ENCODE measurements around the gene NFATC1. TPM values are rescaled to one million over a fixed set of nuclear protein-coding genes. Genes with fewer than 3 reads are reported as not detected.

NFATC1 gene
- total RNA-seq, 1 experiment from 2014 or later, result 3.4 TPM

DNA sequence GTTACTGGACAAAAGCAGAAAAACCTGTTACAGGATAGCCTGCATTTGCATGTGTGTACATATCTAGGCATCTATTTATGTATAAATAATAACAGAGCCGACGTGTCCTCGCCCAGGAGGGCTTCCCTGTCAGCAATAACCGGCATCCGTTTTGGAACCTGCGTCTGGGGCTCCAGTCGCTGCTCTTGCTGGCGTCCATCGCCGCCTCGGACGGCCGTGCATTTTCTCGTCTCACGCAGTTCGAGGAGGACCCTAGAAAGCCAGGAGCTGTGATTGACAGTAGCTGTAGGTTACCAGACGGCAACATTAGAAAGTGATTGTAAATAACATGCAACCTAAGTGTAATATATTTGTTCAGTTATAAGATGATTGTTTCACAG is 132.6 kb downstream of the NFATC1 start:
- Histone ChIP-seq H3K27ac (no peak overlapping the region), H3K4me1 (replicated peaks) (no peaks in the 10 kb centered on the region), H3K9me3 (replicated peaks) (no peaks in the 10 kb centered on the region), H3K27me3 (replicated peaks) (no peaks in the 10 kb centered on the region), H3K36me3 (no peaks in the 10 kb centered on the region), H3K4me3 (no peak overlapping the region)
- DNase-seq (ENCODE audit: low read depth in 1 of 2, low spot score in 2 of 2), result no peak

DNA sequence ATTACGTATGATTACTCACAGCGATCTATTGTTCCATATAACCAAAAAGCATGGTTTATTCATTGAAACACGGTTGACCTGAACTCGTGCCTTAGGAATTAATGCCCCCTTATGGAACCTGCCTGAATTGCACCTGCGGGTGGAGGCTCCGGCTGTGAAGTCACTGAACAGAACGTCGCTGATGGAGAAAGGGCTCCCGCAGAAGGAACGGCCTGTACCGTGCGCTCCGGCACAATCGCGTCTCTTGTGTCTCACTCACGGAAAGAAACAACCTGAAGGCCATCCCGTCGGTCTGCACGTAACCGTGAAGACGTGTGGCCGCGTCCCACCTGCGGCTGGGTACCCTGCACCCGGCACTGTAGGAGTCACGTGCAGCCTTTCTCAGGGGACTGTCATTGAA is 133.1 kb downstream of the NFATC1 start:
- DNase-seq (ENCODE audit: low read depth in 1 of 2, low spot score in 2 of 2), result peak; percentile 58 to 75
- Histone ChIP-seq H3K4me3 (no peak overlapping the region), H3K36me3 (no peaks in the 10 kb centered on the region), H3K27ac (no peak overlapping the region), H3K4me1 (replicated peaks) (no peaks in the 10 kb centered on the region), H3K27me3 (replicated peaks) (no peaks in the 10 kb centered on the region), H3K9me3 (replicated peaks) (no peaks in the 10 kb centered on the region)

DNA sequence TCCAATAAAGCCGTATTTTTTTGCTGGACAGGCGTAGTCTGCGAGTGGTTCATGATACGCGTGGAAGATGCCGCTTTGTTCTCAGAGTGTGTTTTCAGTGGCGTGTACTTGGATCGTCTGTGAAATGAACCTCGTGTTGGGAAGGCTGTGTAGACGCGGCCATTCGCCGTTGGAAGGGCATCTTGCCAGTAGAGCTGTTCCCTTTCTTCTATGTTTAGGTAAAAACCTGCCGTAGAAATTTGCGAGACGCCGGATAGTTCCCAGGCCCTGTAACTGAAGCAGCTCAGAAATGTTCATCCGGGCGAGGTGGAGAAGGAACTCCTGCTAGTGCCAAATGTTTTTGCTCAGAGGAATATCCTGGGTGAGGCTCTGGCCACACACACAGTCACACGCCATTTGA is 133.6 kb downstream of the NFATC1 start:
- H3K4me1 ChIP-seq (replicated peaks), result no peaks in the 10 kb centered on the region
- no peaks in the 10 kb centered on the region for H3K36me3 ChIP-seq
- no peak overlapping the region for H3K4me3 ChIP-seq
- DNase-seq (ENCODE audit: low read depth in 1 of 2, low spot score in 2 of 2), result no peak
- no peak overlapping the region for H3K27ac ChIP-seq
- H3K27me3 ChIP-seq (replicated peaks), result no peaks in the 10 kb centered on the region
- no peaks in the 10 kb centered on the region for H3K9me3 ChIP-seq (replicated peaks)

DNA sequence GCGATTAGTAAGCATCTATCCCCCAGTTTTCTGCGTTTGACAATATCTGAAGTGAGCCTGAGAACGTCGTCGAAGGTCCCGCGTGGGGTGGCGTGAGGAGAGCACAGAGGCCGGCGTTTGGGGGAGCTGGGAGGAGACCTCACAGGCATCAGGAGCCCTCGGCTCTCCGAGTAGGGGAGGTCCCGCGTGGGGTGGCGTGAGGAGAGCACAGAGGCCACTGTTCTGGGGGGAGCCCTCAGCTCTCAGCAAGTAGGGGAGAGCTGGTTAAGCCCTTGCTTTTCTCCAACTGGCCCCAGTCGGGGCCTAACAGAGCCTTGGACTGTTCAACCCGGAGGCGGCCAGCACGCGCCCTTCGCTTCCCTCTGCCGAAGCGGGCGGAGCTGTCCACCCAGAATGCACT is 134.3 kb downstream of the NFATC1 start:
- no peak overlapping the region for H3K27ac ChIP-seq
- no peaks in the 10 kb centered on the region for H3K9me3 ChIP-seq (replicated peaks)
- no peaks in the 10 kb centered on the region for H3K36me3 ChIP-seq
- H3K27me3 ChIP-seq (replicated peaks), result no peaks in the 10 kb centered on the region
- no peaks in the 10 kb centered on the region for H3K4me1 ChIP-seq (replicated peaks)
- DNase-seq (ENCODE audit: low read depth in 1 of 2, low spot score in 2 of 2), result no peak
- no peak overlapping the region for H3K4me3 ChIP-seq

DNA sequence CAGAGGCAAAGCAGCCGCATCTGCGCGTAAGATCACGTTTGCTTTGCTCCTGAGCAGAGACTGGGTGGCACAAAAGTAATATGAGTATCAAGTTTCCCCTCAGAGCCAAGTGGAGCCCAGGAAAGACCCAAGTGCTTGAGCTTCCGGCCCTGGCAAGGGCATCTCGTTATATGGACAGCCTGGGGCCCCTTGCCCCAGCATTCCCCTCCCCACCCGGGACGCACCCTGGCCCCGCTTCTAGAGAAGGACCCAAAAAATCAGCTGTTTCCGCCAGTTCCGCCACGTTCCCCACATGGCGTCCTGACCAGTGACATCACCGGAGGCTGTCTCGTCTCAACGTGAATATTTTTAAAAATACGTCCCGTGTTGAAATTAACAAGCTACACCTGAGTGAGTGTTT is 135.1 kb downstream of the NFATC1 start:
- Histone ChIP-seq H3K9me3 (replicated peaks) (no peaks in the 10 kb centered on the region), H3K4me1 (replicated peaks) (no peaks in the 10 kb centered on the region), H3K27ac (no peak overlapping the region), H3K36me3 (no peaks in the 10 kb centered on the region), H3K27me3 (replicated peaks) (peaks cover 5% of the 10 kb centered on the region), H3K4me3 (no peak overlapping the region)
- no peak for DNase-seq (ENCODE audit: low read depth in 1 of 2, low spot score in 2 of 2)

DNA sequence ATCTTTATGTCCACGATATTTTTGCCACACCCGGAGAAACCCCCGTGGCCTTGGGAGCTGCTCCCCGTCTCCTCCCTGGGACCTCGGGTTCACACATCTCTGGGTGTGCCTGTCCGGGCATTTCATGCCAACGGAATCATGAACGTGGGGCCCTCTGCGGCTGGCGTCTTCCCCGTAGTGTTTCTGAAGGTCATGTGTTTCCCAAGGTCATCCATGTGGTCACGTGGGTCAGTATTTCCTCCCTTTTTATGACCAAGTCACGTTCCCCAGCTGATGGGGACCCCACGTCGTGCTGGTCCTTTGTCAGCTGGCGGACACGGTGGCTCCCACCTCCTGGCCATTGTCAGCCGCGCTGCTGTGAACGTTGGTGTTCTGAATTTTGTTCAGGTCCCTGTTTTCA is 135.7 kb downstream of the NFATC1 start:
- H3K27me3 ChIP-seq (replicated peaks), result peaks cover 5% of the 10 kb centered on the region
- no peak for DNase-seq (ENCODE audit: low read depth in 1 of 2, low spot score in 2 of 2)
- H3K27ac ChIP-seq, result no peak overlapping the region

DNA sequence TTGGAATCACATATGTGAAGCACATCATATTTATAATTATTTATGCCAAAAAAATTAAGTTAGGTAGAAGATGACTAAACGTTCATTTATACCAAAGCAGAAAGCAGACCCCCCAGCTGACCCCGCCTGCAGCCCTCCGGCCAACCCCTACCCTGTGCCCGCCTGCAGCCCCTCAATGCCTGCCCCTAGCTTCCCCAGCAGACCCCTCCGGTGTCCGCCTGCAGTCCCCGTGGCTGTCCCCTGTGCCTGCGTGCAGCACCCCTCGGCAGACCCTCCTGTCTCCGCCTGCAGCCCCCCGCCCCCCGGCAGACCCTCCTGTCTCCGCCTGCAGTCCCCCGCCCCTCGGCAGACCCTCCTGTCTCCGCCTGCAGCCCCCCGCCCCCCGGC is 136.2 kb downstream of the NFATC1 start:
- H3K9me3 ChIP-seq (replicated peaks), result no peaks in the 10 kb centered on the region
- no peaks in the 10 kb centered on the region for H3K36me3 ChIP-seq
- no peaks in the 10 kb centered on the region for H3K4me1 ChIP-seq (replicated peaks)
- H3K27ac ChIP-seq, result no peak overlapping the region
- peaks cover 5% of the 10 kb centered on the region for H3K27me3 ChIP-seq (replicated peaks)
- no peak overlapping the region for H3K4me3 ChIP-seq
- DNase-seq (ENCODE audit: low read depth in 1 of 2, low spot score in 2 of 2), result no peak

More for the DNA sequence above, 135.7 kb downstream of the NFATC1 start:
- Histone ChIP-seq H3K4me3 (no peak overlapping the region), H3K4me1 (replicated peaks) (no peaks in the 10 kb centered on the region), H3K9me3 (replicated peaks) (no peaks in the 10 kb centered on the region), H3K36me3 (no peaks in the 10 kb centered on the region)

DNA sequence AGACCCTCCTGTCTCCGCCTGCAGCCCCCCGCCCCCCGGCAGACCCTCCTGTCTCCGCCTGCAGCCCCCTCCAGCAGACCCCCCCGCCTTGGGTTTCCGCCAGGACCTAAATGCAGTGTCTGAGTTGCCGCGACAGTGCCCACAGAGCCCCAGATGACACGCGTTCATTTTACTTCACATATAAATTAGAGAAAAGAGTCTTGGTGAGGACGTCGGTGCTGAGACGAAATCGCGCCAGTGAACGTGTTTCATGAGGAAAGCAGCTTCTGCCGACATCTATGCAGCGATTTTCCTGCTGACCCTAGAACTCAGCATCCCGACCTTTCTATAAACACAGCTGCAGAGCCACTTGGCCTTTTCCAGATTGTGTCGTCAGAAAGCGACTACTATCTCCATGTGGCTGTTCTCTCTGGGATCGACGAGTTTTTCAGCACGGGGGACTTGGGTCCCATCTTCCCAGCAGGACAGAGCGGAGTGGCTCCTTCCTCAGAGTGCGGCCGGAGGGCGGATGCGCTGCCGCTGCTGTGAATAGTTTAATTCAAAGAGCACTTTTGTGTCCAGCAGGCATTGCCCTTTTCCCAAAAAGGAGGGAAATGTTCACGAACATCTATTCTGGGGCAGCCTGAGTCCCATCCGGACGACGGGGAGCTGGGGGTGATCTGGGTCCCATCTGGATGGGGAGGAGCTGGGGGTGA is 136.7 kb downstream of the NFATC1 start:
- H3K27me3 ChIP-seq (replicated peaks), result peaks cover 5% of the 10 kb centered on the region
- no peaks in the 10 kb centered on the region for H3K9me3 ChIP-seq (replicated peaks)
- no peaks in the 10 kb centered on the region for H3K4me1 ChIP-seq (replicated peaks)
- H3K27ac ChIP-seq, result no peak overlapping the region
- H3K4me3 ChIP-seq, result no peak overlapping the region
- DNase-seq (ENCODE audit: low read depth in 1 of 2, low spot score in 2 of 2), result no peak
- H3K36me3 ChIP-seq, result no peaks in the 10 kb centered on the region

DNA sequence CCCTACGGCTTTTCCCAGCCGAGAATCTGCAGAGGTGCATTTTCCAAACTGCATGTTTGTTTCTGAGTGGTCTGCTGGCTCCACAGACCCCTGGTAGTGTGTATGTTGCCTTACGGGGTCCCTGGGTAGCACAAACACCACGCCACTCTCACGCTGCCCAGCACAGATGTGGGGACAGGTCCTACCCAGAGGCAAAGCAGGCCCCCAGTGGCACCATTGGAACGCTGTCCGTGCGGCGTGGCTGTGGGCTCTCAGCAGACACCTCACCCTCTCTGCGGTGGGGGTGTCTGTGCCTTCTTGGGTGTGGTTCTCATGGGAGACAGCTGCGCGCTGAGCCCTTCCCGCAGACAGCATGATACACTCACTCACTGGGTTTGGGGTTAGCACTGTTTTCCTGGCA is 137.4 kb downstream of the NFATC1 start:
- Histone ChIP-seq H3K27ac (no peak overlapping the region), H3K9me3 (replicated peaks) (no peaks in the 10 kb centered on the region; the same call in 1 of the 2 replicates), H3K27me3 (replicated peaks) (peaks cover 5% of the 10 kb centered on the region), H3K4me3 (no peak overlapping the region), H3K36me3 (no peaks in the 10 kb centered on the region), H3K4me1 (replicated peaks) (no peaks in the 10 kb centered on the region)
- no peak for DNase-seq (ENCODE audit: low read depth in 1 of 2, low spot score in 2 of 2)

DNA sequence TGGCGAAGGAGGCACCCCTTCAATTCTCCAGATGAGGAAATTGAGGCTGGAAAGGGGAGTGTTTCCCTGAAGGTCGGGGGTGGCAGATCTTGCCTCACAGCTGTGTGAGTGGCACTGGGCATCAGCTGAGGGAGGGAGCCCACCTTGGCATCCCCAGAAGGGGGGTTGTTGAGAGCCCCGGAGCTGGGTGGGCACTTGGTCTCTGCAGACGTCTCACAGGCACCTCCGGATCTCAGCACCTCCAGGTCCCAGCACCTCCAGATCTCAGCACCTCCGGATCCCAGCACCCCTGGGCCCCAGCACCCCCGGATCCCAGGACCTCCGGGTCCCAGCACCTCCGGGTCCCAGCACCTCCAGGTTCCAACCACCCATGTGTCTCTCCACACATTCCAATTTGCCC is 137.9 kb downstream of the NFATC1 start:
- no peak for DNase-seq (ENCODE audit: low read depth in 1 of 2, low spot score in 2 of 2)
- Histone ChIP-seq H3K9me3 (replicated peaks) (no peaks in the 10 kb centered on the region; the same call in 1 of the 2 replicates), H3K4me3 (no peak overlapping the region), H3K27ac (no peak overlapping the region), H3K36me3 (no peaks in the 10 kb centered on the region), H3K27me3 (replicated peaks) (peaks cover 5% of the 10 kb centered on the region), H3K4me1 (replicated peaks) (no peaks in the 10 kb centered on the region)

DNA sequence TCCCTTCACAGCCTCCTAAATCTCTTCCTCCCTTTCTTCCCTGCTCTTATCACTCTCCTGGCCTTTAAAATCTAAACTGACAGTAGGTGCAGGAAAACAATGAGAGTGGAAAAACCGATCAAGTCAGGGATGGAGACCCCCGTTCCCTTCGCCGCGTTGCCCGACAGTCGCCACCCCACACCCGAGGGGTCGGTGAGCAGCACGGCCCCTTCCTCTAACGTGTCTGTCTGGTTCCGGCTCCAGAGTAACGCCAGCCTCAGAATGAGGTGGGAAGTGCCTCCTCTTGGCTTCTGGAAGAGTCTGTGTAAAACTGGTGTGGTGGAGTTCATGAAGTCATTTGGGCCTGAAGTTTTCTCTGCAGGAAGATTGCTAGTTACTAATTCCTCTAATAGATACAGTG is 138.6 kb downstream of the NFATC1 start:
- Histone ChIP-seq H3K9me3 (replicated peaks) (no peaks in the 10 kb centered on the region; the same call in 1 of the 2 replicates), H3K27ac (no peak overlapping the region), H3K36me3 (no peaks in the 10 kb centered on the region), H3K4me1 (replicated peaks) (no peaks in the 10 kb centered on the region), H3K27me3 (replicated peaks) (peaks cover 5% of the 10 kb centered on the region), H3K4me3 (no peak overlapping the region)
- DNase-seq (ENCODE audit: low read depth in 1 of 2, low spot score in 2 of 2), result no peak

DNA sequence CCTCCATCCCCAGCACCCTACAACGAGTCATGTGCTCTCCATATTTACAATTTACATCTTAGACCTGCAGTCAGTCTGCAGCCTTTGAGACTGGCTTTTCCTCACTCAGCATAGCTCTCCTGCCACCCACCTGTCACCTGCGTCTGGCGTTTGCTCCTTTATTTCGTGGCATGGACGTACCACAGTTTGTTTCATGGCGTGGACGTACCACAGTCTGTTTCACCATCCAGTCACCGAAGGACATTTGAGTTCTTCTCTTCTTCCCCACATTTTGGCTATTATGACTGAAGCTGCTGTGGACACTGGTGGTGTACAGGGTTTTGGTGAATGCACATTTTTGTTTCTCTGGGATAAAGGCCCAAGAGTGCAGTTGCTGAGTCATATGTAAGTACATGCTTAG is 142.0 kb downstream of the NFATC1 start:
- H3K27me3 ChIP-seq (replicated peaks), result peaks cover 5% of the 10 kb centered on the region
- H3K27ac ChIP-seq, result no peak overlapping the region
- no peaks in the 10 kb centered on the region; the same call in 1 of the 2 replicates for H3K9me3 ChIP-seq (replicated peaks)
- H3K36me3 ChIP-seq, result no peaks in the 10 kb centered on the region
- DNase-seq (ENCODE audit: low read depth in 1 of 2, low spot score in 2 of 2), result no peak
- no peaks in the 10 kb centered on the region for H3K4me1 ChIP-seq (replicated peaks)
- no peak overlapping the region for H3K4me3 ChIP-seq

DNA sequence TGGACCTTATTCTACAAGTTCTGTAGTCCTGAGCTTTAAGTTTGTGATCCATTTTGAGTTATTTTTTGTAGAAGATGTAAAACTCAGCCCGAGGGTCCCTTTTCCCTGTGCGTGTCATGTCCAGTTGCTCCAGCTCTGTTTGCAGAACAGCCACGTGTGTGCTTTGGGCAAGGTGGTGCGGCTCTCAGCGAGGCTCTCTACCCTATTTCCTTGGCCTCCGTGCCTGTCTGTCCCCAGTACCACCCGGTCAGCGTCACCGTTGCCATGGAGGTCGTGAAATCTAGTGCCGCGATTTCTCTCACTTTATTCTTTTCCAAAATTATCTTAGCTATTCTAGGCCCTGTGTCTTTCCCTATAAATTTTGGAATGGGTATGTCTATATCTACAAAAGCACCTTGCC is 142.9 kb downstream of the NFATC1 start:
- Histone ChIP-seq H3K36me3 (no peaks in the 10 kb centered on the region), H3K9me3 (replicated peaks) (no peaks in the 10 kb centered on the region; the same call in 1 of the 2 replicates), H3K4me1 (replicated peaks) (no peaks in the 10 kb centered on the region), H3K4me3 (no peak overlapping the region), H3K27me3 (replicated peaks) (peaks cover 5% of the 10 kb centered on the region), H3K27ac (no peak overlapping the region)
- DNase-seq (ENCODE audit: low read depth in 1 of 2, low spot score in 2 of 2), result no peak

DNA sequence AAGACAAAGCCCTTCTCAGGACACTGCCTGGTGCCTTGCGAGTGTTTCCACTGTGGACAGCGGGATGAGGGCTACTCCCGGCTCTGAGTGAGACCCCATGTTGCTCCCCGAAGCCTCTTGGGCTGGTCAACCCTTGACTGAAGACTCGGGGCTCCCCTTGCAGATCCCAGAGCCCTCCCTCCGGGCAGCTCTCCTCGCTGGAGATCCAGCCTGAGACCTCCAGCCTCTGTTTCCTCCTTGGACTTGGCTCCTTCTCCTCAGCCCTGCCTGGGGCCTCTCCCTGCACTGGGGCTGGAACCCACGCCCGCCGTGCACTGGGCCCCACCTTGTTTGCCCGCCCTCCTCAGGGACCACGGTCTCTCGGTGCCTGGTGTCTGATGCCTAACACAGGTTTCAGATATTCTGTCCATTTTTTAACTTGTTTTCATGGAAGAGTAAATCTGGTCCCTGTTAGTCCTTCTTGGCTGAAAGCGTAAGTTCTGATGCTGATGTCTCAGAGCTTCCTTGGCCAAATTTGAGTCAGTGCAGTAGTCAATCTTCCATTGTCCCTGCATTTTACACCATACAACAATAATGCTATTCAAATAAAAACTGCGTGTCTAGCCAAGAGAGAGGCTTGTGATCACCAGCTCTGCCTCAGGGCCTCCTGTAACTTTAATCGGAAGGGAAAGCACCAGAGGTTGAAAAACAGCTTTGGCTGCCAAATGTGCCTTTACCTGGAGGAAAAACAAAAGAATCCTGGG is 144.6 kb downstream of the NFATC1 start:
- DNase-seq (ENCODE audit: low read depth in 1 of 2, low spot score in 2 of 2), result peak in 1 of 2 experiments; percentile 32
- no peaks in the 10 kb centered on the region for H3K36me3 ChIP-seq
- peaks cover 2% of the 10 kb centered on the region for H3K27me3 ChIP-seq (replicated peaks)
- H3K9me3 ChIP-seq (replicated peaks), result no peaks in the 10 kb centered on the region; the same call in 1 of the 2 replicates
- H3K4me1 ChIP-seq (replicated peaks), result no peaks in the 10 kb centered on the region
- H3K4me3 ChIP-seq, result no peak overlapping the region
- no peak overlapping the region for H3K27ac ChIP-seq
